Body of pancreas (tissue), 4 donors: ENCODE results near the gene YBX3. TPM values are rescaled to one million over a fixed set of nuclear protein-coding genes. Genes with fewer than 3 reads are reported as not detected.

Experiments
- ATAC-seq: fragments of 150-250 bp; one replicate; pipeline ENCODE4 v1.9.1; 2016
- DNase-seq, 4 donors: peaks; one replicate each; pipeline ENCODE4 v3.0.0-alpha.2; 2019
- H3K27ac ChIP-seq, 4 donors: fragments of 200-600 bp; sonication (generic); 1 replicate in 3 of 4; 2 replicates in 1 of 4; pipeline versions ENCODE4 v1.5.1 to v1.6.1; 2016 to 2019; ENCODE audit warnings: mild to moderate bottlenecking in 1 of 4, mixed read lengths in 1 of 4, moderate library complexity in 1 of 4
- H3K27me3 ChIP-seq, 2 donors: fragments of 200-600 bp; sonication (generic); one replicate each; pipeline ENCODE4 v1.6.0; 2016; ENCODE audit warnings: mild to moderate bottlenecking in 1 of 2
- H3K36me3 ChIP-seq, 2 donors: fragments of 200-600 bp; sonication (generic); replicated peaks in 1 of 2; 2 replicates each; pipeline ENCODE4 v1.5.1; 2016; ENCODE audit warnings: low read depth in 2 of 2; ENCODE audit not compliant: insufficient read depth in 1 of 2
- H3K4me1 ChIP-seq: fragments of 200-600 bp; sonication (generic); one replicate; pipeline ENCODE4 v1.6.0; 2016
- H3K4me3 ChIP-seq, 2 donors: fragments of 200-600 bp; sonication (generic); 1 replicate in 1 of 2; 2 replicates in 1 of 2; pipeline ENCODE4 v1.5.1; 2016 to 2019
- H3K9me3 ChIP-seq, 3 donors: fragments of 200-600 bp; sonication (generic); 1 replicate in 2 of 3; 2 replicates in 1 of 3; pipeline ENCODE4 v1.5.1; 2016
- POLR2A ChIP-seq, 3 donors: fragments of 450-650 bp; IDR thresholded peaks; one replicate each; pipeline ENCODE4 v1.6.1; 2016; ENCODE audit warnings: antibody characterized with exemption in 3 of 3, mild to moderate bottlenecking in 2 of 3
- WGBS, 2 donors: methylation state at CpG; one replicate each; pipeline ENCODE4 v1.1.5; 2017; 5-methylcytosine and 5-hydroxymethylcytosine counted together
- intact Hi-C: fragments of 100-400 bp; cut with DNase I; formaldehyde crosslinking; loops from one replicate; pipeline ENCODE4 v1.15.1; 2023
- total RNA-seq, 2 donors: library from RNA; depleted of rRNA; stranded (reverse); fragments of >200 nt; gene quantifications; one replicate each; pipeline ENCODE4 v1.1.0, GENCODE V29; 2016
- TF ChIP-seq, protein P1 (sequence below), 7 experiments: fragments of 450-650 bp in 4 of 7; fragments of 200-600 bp in 3 of 7; sonication (generic) in 3 of 7; IDR thresholded peaks; one replicate each; pipeline ENCODE4 v1.5.1; 2016 to 2019; ENCODE audit warnings: antibody characterized with exemption in 7 of 7

YBX3 gene
- total RNA-seq, 2 donors from 2014 or later = 293 to 403 TPM

DNA sequence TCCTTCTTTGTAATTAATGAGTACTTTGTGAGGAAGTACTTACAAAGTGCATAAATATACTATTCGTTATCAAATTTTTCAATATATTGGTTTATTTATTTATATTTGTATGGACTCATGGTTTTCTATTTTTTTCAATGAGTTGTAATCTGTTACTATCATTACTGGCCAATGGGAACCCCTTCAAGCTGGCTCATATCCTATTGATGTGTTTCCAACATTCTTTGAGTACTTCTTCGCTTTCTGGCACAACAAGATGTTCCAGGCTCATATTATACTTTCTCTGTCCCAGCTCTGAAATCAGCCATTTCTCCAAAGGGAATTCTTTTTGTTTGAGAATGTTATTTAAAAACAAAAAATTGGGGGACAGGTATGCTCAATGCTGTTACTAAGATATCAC, 17.5 kb downstream of the YBX3 start:
- TF ChIP-seq, protein P1, sequence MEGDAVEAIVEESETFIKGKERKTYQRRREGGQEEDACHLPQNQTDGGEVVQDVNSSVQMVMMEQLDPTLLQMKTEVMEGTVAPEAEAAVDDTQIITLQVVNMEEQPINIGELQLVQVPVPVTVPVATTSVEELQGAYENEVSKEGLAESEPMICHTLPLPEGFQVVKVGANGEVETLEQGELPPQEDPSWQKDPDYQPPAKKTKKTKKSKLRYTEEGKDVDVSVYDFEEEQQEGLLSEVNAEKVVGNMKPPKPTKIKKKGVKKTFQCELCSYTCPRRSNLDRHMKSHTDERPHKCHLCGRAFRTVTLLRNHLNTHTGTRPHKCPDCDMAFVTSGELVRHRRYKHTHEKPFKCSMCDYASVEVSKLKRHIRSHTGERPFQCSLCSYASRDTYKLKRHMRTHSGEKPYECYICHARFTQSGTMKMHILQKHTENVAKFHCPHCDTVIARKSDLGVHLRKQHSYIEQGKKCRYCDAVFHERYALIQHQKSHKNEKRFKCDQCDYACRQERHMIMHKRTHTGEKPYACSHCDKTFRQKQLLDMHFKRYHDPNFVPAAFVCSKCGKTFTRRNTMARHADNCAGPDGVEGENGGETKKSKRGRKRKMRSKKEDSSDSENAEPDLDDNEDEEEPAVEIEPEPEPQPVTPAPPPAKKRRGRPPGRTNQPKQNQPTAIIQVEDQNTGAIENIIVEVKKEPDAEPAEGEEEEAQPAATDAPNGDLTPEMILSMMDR (IDR thresholded peaks at IDR 0.05) = no peak
- TF ChIP-seq POLR2A (IDR thresholded peaks at IDR 0.05) = no peak
- H3K36me3 ChIP-seq = peaks cover 4 to 56% of the 10 kb centered on the region in 2 donors
- no peaks in the 10 kb centered on the region for H3K4me1 ChIP-seq
- no peaks in the 10 kb centered on the region for H3K9me3 ChIP-seq
- no peak for ATAC-seq
- WGBS, 2 donors = 42 to 71% methylated on average over 2 of the region's 2 CpGs
- intact Hi-C loops = no loop called here
- no peak overlapping the region for H3K4me3 ChIP-seq
- DNase-seq = no peak
- no peaks in the 10 kb centered on the region for H3K27me3 ChIP-seq
- no peak overlapping the region for H3K27ac ChIP-seq

DNA sequence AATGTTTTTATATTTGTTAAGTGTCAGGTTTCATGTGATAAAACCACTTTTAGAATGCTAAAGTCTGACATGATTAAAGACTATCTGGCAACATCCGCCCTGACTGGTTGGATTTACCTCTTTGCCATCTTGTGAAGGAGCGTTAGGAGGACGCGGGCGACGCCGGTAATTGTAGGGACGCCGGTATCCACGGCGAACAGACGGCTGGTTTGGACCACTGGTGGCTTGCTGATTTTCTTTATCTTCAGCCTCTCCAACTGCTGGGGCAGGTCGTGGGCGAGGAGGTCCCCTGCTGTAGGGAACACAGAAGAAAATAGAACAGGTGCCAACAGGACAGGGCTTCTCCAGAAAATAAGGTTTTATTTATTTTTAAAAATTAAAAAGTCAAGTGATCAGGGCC, 21.3 kb downstream of the YBX3 start:
- Histone ChIP-seq H3K9me3 (no peaks in the 10 kb centered on the region), H3K4me3 (no peak overlapping the region), H3K27me3 (no peaks in the 10 kb centered on the region), H3K36me3 (peaks cover 6 to 51% of the 10 kb centered on the region in 2 donors), H3K27ac (no peak overlapping the region), H3K4me1 (no peaks in the 10 kb centered on the region)
- TF ChIP-seq, protein P1 (IDR thresholded peaks at IDR 0.05) = no peak
- no peak for TF ChIP-seq POLR2A (IDR thresholded peaks at IDR 0.05)
- intact Hi-C loops = no loop called here
- ATAC-seq = no peak
- DNase-seq = no peak
- 87 to 89% methylated on average over 14 of the region's 14 CpGs for WGBS, 2 donors

DNA sequence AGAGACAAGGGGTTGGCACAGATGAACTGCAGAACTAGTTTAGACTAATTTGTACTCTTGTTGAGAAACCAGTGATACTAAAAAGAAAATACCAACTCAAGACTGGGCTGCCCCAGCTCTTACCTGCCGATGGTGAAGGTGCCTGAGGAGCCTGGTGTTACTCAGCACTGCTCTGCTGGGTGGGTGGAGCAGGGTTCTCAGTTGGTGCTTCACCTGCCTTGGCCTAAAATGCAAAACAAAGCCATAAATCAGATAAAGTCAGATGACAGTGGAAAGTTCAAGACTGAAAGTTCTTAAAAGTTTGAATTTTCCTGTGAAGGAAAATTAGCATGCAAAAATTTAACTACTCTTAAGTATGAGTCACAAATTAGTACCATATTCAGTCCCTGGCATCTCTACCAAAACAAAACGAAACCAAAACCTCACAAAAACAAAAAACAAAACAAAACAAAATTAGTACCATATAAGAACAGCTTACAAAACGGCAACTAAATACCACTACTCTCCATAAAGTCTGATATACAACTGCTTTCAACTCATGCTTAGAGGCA, 21.9 kb downstream of the YBX3 start:
- ATAC-seq (no peak), DNase-seq (no peak)
- 55 to 59% methylated on average over 3 of the region's 3 CpGs for WGBS, 2 donors
- H3K27me3 ChIP-seq = no peaks in the 10 kb centered on the region
- intact Hi-C loops = no loop called here
- H3K4me3 ChIP-seq = no peak overlapping the region
- H3K9me3 ChIP-seq = no peaks in the 10 kb centered on the region
- no peak overlapping the region for H3K27ac ChIP-seq
- TF ChIP-seq POLR2A (IDR thresholded peaks at IDR 0.05) = no peak
- TF ChIP-seq, protein P1 (IDR thresholded peaks at IDR 0.05) = no peak
- no peaks in the 10 kb centered on the region for H3K4me1 ChIP-seq
- peaks cover 6 to 49% of the 10 kb centered on the region in 2 donors for H3K36me3 ChIP-seq

DNA sequence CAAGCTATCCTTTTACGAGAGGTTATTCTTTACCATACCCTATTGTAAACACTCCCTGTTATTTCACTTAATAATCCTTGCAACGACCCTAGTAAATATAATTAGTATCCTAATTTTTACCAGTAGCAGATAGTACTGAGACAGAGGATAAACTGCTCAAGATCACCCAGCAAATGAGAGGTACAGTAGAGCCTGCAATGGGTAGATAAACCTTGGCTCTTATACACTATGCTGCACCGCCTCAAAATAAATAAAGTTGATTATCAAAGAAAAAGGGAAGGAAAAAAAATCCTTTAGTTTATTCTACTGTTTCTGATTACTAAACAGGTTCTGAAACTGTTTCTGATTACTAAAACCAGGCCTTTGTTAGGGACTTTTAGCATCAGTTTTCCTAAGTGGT, 22.5 kb downstream of the YBX3 start:
- no peak for TF ChIP-seq POLR2A (IDR thresholded peaks at IDR 0.05)
- TF ChIP-seq, protein P1 (IDR thresholded peaks at IDR 0.05) = no peak
- H3K4me1 ChIP-seq = no peaks in the 10 kb centered on the region
- H3K27me3 ChIP-seq = no peaks in the 10 kb centered on the region
- DNase-seq (no peak), ATAC-seq (no peak)
- intact Hi-C loops = no loop called here
- no peak overlapping the region for H3K4me3 ChIP-seq
- no peaks in the 10 kb centered on the region for H3K9me3 ChIP-seq
- WGBS, 2 donors = 62 to 72% methylated on average over 3 of the region's 3 CpGs
- no peak overlapping the region for H3K27ac ChIP-seq
- H3K36me3 ChIP-seq = peaks cover 6 to 46% of the 10 kb centered on the region in 2 donors

DNA sequence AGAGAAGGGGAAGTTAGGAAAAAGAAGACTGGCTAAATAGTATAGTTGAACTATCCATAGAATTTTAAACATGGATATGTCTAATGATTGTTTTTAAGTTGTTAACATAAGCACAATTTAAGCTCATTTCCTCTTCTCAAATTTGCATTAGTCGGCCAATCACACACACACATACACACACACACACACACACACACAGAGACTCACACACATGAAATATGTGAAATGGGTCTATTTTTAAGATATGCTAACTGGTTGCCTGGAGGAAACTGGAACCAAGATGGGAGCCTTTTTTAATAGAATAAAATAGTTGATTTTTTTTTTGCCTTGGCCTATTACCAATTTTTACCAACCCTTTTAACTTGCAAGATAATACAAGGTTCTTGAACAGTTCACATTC, 25.3 kb downstream of the YBX3 start:
- WGBS, 2 donors = 95 to 96% methylated on average over 1 of the region's 1 CpG
- H3K9me3 ChIP-seq = no peaks in the 10 kb centered on the region
- H3K36me3 ChIP-seq = peaks cover 6 to 32% of the 10 kb centered on the region in 2 donors
- TF ChIP-seq POLR2A (IDR thresholded peaks at IDR 0.05) = no peak
- TF ChIP-seq, protein P1 (IDR thresholded peaks at IDR 0.05) = no peak
- H3K27me3 ChIP-seq = no peaks in the 10 kb centered on the region
- intact Hi-C loops = no loop called here
- no peaks in the 10 kb centered on the region for H3K4me1 ChIP-seq
- no peak for ATAC-seq
- H3K27ac ChIP-seq = no peak overlapping the region
- no peak overlapping the region for H3K4me3 ChIP-seq
- DNase-seq = no peak
